Astrocyte (in vitro differentiated cells and primary cell): ENCODE results near the gene ADARB2.

Source experiments
- EZH2 ChIP-seq: IDR thresholded peaks from 2 replicates; pipeline ENCODE4 v1.6.1; 2012; ENCODE audit warnings: mild to moderate bottlenecking, low read length, inconsistent platforms; ENCODE audit not compliant: insufficient read depth
- TF ChIP-seq, protein P1 (sequence below): IDR thresholded peaks from 2 replicates; pipeline ENCODE4 v1.5.1; 2011; ENCODE audit warnings: low read depth, mild to moderate bottlenecking, inconsistent platforms, low read length, moderate library complexity; ENCODE audit not compliant: insufficient read depth

DNA sequence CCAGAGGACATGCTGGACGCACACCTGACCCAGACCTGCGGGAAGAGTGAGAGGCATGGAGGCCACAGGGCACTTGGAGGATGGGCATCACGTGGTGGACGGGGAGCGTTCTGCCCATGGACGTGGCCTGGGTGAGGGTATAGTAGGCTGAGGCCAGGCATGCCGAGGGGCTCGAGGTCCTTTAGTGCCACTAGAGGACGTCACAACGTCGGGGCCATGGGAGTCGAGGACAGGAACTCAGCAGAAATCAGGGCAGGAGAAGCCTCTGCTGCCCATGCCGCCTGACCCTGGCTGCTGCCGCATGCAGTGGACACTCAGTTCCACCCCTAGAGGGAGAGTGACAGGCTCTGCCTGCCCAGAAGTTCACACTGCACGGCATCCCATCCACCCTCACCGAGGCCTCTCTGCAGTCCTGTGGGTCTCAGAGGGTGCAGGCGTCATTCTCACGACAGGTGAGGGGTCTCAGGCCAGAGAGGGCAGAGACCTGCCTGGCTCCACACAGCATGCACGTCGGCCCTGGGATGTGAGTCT lies 198.7 kb downstream of the ADARB2 start:
- TF ChIP-seq EZH2, result no peak
- TF ChIP-seq, protein P1, sequence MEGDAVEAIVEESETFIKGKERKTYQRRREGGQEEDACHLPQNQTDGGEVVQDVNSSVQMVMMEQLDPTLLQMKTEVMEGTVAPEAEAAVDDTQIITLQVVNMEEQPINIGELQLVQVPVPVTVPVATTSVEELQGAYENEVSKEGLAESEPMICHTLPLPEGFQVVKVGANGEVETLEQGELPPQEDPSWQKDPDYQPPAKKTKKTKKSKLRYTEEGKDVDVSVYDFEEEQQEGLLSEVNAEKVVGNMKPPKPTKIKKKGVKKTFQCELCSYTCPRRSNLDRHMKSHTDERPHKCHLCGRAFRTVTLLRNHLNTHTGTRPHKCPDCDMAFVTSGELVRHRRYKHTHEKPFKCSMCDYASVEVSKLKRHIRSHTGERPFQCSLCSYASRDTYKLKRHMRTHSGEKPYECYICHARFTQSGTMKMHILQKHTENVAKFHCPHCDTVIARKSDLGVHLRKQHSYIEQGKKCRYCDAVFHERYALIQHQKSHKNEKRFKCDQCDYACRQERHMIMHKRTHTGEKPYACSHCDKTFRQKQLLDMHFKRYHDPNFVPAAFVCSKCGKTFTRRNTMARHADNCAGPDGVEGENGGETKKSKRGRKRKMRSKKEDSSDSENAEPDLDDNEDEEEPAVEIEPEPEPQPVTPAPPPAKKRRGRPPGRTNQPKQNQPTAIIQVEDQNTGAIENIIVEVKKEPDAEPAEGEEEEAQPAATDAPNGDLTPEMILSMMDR, result no peak
